Type B pancreatic cell (in vitro differentiated cells): ENCODE measurements around the gene PRR5. TPM values are rescaled to one million over a fixed set of nuclear protein-coding genes. Genes with fewer than 3 reads are reported as not detected.

Experiments
- DNase-seq: peaks from one replicate; pipeline ENCODE4 v3.0.0; 2021; ENCODE audit warnings: mixed read lengths; ENCODE audit not compliant: unreplicated experiment; ENCODE audit errors: extremely low spot score
- H3K27ac Mint-ChIP-seq: 2 replicates; pipeline ENCODE4 v1.8.0; 2021; ENCODE audit warnings: mild to moderate bottlenecking, mixed read lengths
- H3K27me3 Mint-ChIP-seq: 2 replicates; pipeline ENCODE4 v1.8.0; 2021; ENCODE audit warnings: mixed read lengths
- H3K36me3 Mint-ChIP-seq: 2 replicates; pipeline ENCODE4 v1.8.0; 2021; ENCODE audit warnings: mixed read lengths
- H3K4me1 Mint-ChIP-seq: one replicate; pipeline ENCODE4 v1.8.0; 2021; ENCODE audit warnings: mixed read lengths; ENCODE audit not compliant: unreplicated experiment
- H3K4me3 Mint-ChIP-seq: 2 replicates; pipeline ENCODE4 v1.8.0; 2021; ENCODE audit warnings: mild to moderate bottlenecking, mixed read lengths
- H3K9me3 Mint-ChIP-seq: 2 replicates; pipeline ENCODE4 v1.8.0; 2021; ENCODE audit warnings: mixed read lengths
- total RNA-seq: library from RNA; stranded (reverse); gene quantifications from 2 replicates; pipeline ENCODE4 v1.2.1, GENCODE V29; 2021; ENCODE audit warnings: low replicate concordance
- TF ChIP-seq, protein P1 (sequence below): fragments of 200-600 bp; sonication (generic); conservative IDR thresholded peaks from 2 replicates; pipeline ENCODE4 v1.5.0; 2021; ENCODE audit warnings: antibody characterized with exemption, mild to moderate bottlenecking

Gene PRR5
- total RNA-seq, 1 donor from 2014 or later: 21.2 TPM

DNA sequence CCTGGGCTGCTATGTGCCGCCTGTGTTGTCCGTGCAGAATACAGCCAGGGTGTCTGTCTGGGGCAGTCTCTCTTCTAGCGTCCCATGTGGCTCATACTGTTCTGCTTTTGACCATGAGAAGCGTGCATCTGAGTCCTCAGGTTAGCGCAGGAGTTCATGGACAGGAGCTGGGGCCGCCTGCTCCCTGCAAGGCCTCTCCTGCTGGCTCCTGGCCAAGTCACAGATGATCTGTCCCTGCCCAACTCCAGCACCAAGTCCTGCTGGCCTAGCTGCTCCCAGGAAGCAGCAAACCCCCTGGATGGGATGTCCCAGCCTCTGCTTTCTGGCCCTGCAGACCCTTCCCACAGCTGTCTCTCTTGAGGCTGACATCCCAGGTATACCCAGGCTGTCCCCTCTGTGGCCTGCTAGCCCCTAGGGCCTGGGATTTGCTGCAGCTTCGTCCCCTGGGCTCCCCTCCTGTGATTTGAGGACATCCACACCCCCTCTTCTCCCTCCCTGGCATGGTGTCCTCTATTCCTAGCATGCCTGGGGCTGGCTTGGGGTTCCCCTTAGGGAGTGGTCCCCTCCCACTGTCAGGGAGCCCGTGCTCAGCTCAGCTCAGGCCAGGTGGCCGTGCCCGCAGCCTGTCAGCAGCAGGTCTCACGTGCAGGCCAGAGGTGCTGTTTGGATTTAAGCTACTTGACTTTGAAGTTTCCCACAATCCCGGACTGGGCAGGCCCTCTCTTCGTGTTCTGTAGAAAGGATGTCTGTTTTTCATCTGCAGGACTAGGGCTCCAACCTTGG is 17.8 kb downstream of the PRR5 start:
- Mint-ChIP-seq H3K36me3 (no peaks in the 10 kb centered on the region), H3K9me3 (no peaks in the 10 kb centered on the region), H3K4me1 (peaks cover 14% of the 10 kb centered on the region)

DNA sequence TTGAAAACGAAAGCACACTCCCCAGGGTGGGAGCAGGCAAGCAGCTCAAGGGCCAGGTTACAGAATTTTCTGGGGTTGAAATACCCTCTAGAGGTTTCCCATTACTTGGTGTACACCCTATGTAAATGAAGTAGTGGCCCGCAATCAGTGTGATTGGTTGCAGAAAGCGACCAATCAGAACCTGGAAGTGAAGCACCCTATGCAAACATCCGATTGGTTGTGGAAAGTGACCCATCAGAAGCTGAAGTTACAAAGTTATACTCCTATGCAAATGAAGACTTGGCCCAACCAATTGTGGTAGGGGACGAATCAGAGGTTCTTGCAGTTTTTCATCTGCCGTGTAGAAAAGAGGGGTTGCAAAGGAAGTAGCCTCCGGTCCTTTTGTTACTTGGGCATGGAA is 19.2 kb downstream of the PRR5 start:
- no peak for DNase-seq
- no peak overlapping the region for H3K4me3 Mint-ChIP-seq
- TF ChIP-seq, protein P1, sequence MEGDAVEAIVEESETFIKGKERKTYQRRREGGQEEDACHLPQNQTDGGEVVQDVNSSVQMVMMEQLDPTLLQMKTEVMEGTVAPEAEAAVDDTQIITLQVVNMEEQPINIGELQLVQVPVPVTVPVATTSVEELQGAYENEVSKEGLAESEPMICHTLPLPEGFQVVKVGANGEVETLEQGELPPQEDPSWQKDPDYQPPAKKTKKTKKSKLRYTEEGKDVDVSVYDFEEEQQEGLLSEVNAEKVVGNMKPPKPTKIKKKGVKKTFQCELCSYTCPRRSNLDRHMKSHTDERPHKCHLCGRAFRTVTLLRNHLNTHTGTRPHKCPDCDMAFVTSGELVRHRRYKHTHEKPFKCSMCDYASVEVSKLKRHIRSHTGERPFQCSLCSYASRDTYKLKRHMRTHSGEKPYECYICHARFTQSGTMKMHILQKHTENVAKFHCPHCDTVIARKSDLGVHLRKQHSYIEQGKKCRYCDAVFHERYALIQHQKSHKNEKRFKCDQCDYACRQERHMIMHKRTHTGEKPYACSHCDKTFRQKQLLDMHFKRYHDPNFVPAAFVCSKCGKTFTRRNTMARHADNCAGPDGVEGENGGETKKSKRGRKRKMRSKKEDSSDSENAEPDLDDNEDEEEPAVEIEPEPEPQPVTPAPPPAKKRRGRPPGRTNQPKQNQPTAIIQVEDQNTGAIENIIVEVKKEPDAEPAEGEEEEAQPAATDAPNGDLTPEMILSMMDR: no peak
- H3K27ac Mint-ChIP-seq: no peak overlapping the region
- H3K36me3 Mint-ChIP-seq: no peaks in the 10 kb centered on the region
- peaks cover 14% of the 10 kb centered on the region for H3K4me1 Mint-ChIP-seq
- H3K9me3 Mint-ChIP-seq: no peaks in the 10 kb centered on the region
- no peaks in the 10 kb centered on the region for H3K27me3 Mint-ChIP-seq

More for the DNA sequence above, 17.8 kb downstream of the PRR5 start:
- no peaks in the 10 kb centered on the region for H3K27me3 Mint-ChIP-seq
- no peak overlapping the region for H3K27ac Mint-ChIP-seq
- no peak overlapping the region for H3K4me3 Mint-ChIP-seq
- DNase-seq: no peak
- TF ChIP-seq, protein P1: no peak

DNA sequence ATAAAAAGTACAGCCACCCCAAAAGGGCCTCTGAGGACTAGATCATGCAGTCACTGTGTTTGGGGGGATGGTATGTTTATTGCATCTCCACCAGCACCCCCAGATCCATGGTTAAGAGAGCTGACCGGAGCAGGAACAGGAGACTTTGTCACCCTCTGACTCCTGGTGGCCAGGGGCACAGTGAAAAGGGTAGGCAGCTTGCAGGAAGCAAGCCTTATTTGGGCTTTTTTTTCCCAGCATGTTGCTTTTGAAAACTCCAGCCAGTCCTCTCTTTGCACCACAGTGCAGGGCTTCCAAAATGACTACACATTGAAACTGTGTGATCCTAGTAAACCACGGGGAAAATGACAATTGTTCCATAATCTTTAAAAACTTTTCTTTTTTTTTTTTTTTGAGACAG is 20.6 kb downstream of the PRR5 start:
- Mint-ChIP-seq H3K4me1 (peaks cover 14% of the 10 kb centered on the region), H3K27me3 (no peaks in the 10 kb centered on the region), H3K27ac (no peak overlapping the region), H3K36me3 (no peaks in the 10 kb centered on the region), H3K4me3 (no peak overlapping the region), H3K9me3 (no peaks in the 10 kb centered on the region)
- DNase-seq: no peak
- TF ChIP-seq, protein P1: no peak

DNA sequence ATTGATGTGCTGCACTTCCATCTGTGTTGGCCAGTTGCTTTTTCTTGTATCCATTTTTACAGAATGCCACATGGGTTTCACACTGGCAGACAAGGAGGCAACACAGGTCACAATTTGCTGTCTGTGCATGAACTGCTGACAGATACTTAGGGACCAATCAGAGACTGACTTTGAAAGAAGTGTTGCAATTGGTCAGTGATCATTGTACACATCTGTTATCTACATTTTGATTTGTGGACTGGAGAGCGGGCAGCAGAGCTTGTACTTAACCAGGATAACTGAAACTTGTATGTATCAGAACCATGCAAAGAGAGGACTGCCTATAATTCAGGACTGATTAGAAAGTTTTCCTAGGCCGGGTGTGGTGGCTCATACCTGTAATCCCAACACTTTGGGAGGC is 21.8 kb downstream of the PRR5 start:
- Mint-ChIP-seq H3K27me3 (no peaks in the 10 kb centered on the region), H3K4me1 (peaks cover 14% of the 10 kb centered on the region), H3K27ac (no peak overlapping the region), H3K9me3 (no peaks in the 10 kb centered on the region), H3K36me3 (no peaks in the 10 kb centered on the region), H3K4me3 (no peak overlapping the region)
- TF ChIP-seq, protein P1: no peak
- no peak for DNase-seq

DNA sequence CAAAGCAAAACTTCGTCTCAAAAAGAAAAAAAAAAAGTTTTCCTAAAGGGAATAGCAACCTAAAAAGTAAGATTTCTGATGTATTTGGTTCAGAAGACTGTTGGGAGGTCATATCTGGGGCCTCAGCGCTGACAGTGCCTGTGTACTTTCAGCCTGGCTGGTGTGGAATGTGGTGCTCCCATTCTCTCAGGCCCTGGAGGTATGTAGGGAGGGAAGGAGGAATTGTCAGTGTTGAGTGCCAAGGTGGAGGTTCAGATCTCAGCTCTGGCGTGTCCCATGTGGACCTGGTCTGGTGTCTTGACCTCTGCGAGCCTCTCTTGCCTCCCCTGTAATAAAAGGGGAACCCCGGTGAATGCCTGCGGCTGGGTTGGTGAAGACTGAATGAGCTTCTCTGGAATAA is 22.4 kb downstream of the PRR5 start:
- TF ChIP-seq, protein P1: no peak
- no peaks in the 10 kb centered on the region for H3K36me3 Mint-ChIP-seq
- DNase-seq: no peak
- H3K4me1 Mint-ChIP-seq: peaks cover 13% of the 10 kb centered on the region
- no peaks in the 10 kb centered on the region for H3K9me3 Mint-ChIP-seq
- no peak overlapping the region for H3K4me3 Mint-ChIP-seq
- H3K27ac Mint-ChIP-seq: no peak overlapping the region
- H3K27me3 Mint-ChIP-seq: no peaks in the 10 kb centered on the region
